ENCODE results near the gene OR2AG1. TPM values are rescaled to one million over a fixed set of nuclear protein-coding genes. Genes with fewer than 3 reads are reported as not detected.

OR2AG1 gene
- polyA plus RNA-seq, 1 of the 3 experiments (the other 2 are of a cell fraction) = not detected

DNA sequence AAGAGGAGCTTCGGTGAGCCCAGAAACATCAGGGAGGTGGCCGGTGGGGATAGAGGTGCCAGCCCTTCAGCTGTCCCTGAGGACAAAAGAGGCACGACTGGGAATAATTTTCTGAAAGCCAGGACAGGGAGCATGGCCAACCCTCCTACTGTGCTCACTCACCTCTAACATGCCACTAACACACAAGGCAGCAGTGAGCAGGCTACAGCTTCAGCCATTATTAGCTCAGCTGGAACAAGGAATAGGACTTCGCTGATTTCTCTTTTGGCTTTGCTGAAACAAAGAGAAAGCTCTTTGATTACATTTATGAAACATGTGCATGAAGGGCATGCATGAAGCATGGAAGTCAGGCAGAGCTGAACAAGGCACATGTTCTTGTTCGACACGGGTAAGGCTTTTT is 50.5 kb downstream of the OR2AG1 start:
- Histone ChIP-seq H3F3A (replicated peaks; ENCODE audit: insufficient read depth) (no peaks in the 10 kb centered on the region), H3K4me2 (no peak overlapping the region), H3K79me2 (ENCODE audit: insufficient read depth) (no peaks in the 10 kb centered on the region), H3K9me3 (no peaks in the 10 kb centered on the region), H3K4me3 (ENCODE audit: low read depth in 2 of 2, low read length in 1 of 2) (no peak overlapping the region), H3K36me3 (replicated peaks in 1 of 2; ENCODE audit: control insufficient read depth in 1 of 2, insufficient read depth in 2 of 2, low read length in 1 of 2) (no peaks in the 10 kb centered on the region), H3K27me3 (ENCODE audit: insufficient read depth) (no peaks in the 10 kb centered on the region), H2AFZ (ENCODE audit: low read depth) (no peak overlapping the region), H3K9ac (no peak overlapping the region), H3K4me1 (ENCODE audit: control insufficient read depth in 1 of 2, insufficient read depth in 2 of 2, low read depth in 1 of 2, low read length in 1 of 2) (no peaks in the 10 kb centered on the region), H4K20me1 (ENCODE audit: insufficient read depth) (no peaks in the 10 kb centered on the region), H3K27ac (ENCODE audit: low read depth in 2 of 2, low read length in 1 of 2) (no peak overlapping the region), H3K9me2 (no peaks in the 10 kb centered on the region)
- TF ChIP-seq NRF1 (IDR thresholded peaks at IDR 0.05; ENCODE audit: low read depth, low read length) (no peak), USF2 (IDR thresholded peaks at IDR 0.05; ENCODE audit: borderline replicate concordance, low read depth, low read length) (no peak), TCF12 (IDR thresholded peaks at IDR 0.05) (no peak), RCOR1 (IDR thresholded peaks at IDR 0.05; ENCODE audit: low read length) (no peak), RFX5 (IDR thresholded peaks at IDR 0.05; ENCODE audit: low read length) (no peak), EZH2phosphoT487 (IDR thresholded peaks at IDR 0.05; ENCODE audit: borderline replicate concordance, low read depth) (no peak), ELF1 (IDR thresholded peaks at IDR 0.05) (no peak), YY1 (IDR thresholded peaks at IDR 0.05; ENCODE audit: low read depth) (no peak), EP300 (IDR thresholded peaks at IDR 0.05; ENCODE audit: borderline replicate concordance in 1 of 2, low read depth in 1 of 2, low read length in 1 of 2) (no peak), JUND (IDR thresholded peaks at IDR 0.05) (no peak), CHD2 (IDR thresholded peaks at IDR 0.05; ENCODE audit: low read length, partially characterized antibody) (no peak), SIN3A (IDR thresholded peaks at IDR 0.05; ENCODE audit: borderline replicate concordance, low read depth, low read length) (no peak), TEAD4 (IDR thresholded peaks at IDR 0.05; ENCODE audit: borderline replicate concordance, insufficient read depth) (no peak), RXRA (IDR thresholded peaks at IDR 0.05; ENCODE audit: borderline replicate concordance, low read depth) (no peak), NFIC (IDR thresholded peaks at IDR 0.05; ENCODE audit: borderline replicate concordance) (no peak), GABPA (IDR thresholded peaks at IDR 0.05; ENCODE audit: low read depth) (no peak)
- TF ChIP-seq, protein P1, sequence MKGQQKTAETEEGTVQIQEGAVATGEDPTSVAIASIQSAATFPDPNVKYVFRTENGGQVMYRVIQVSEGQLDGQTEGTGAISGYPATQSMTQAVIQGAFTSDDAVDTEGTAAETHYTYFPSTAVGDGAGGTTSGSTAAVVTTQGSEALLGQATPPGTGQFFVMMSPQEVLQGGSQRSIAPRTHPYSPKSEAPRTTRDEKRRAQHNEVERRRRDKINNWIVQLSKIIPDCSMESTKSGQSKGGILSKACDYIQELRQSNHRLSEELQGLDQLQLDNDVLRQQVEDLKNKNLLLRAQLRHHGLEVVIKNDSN (IDR thresholded peaks at IDR 0.05; ENCODE audit: borderline replicate concordance, low read depth) = no peak
- 6% methylated on average over 6 of the region's 6 CpGs for WGBS (ENCODE audit: low lambda C conversion rate)
- CTCF ChIA-PET = interaction anchor here (1.1 to 2.6 kb wide), 3 partner anchors 9 to 76 kb away, joined by 3 to 10 read pairs (median 3); no protein-coding TSS in a partner anchor
- POLR2A ChIA-PET = no interaction called here
- no peak for DNase-seq

DNA sequence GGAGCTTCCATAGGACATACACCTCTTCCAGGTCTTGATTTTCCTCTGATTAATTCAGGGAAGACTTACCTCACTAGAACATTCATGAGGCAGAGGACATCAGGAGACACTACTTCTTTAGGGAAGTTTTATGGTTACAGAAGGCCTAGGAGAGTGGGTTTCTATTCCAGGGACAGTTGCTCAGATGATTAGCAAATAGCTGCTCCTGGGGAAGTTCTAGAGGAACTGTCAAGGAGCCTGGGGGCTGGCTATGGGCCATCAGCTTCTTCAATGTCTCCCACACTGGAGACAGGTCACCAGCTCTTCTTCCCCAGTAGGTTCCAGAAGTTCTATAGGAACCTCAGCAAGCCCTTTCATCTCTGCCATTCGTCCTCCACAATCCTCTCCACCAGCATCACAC is 51.2 kb downstream of the OR2AG1 start:
- DNase-seq = no peak
- Histone ChIP-seq H3F3A (replicated peaks; ENCODE audit: insufficient read depth) (no peaks in the 10 kb centered on the region), H3K9me3 (no peaks in the 10 kb centered on the region), H3K79me2 (ENCODE audit: insufficient read depth) (no peaks in the 10 kb centered on the region), H3K27ac (ENCODE audit: low read depth in 2 of 2, low read length in 1 of 2) (no peak overlapping the region), H3K4me3 (ENCODE audit: low read depth in 2 of 2, low read length in 1 of 2) (no peak overlapping the region), H3K27me3 (ENCODE audit: insufficient read depth) (no peaks in the 10 kb centered on the region), H3K4me2 (no peak overlapping the region), H3K9ac (no peak overlapping the region), H2AFZ (ENCODE audit: low read depth) (no peak overlapping the region), H3K4me1 (ENCODE audit: control insufficient read depth in 1 of 2, insufficient read depth in 2 of 2, low read depth in 1 of 2, low read length in 1 of 2) (no peaks in the 10 kb centered on the region), H3K9me2 (no peaks in the 10 kb centered on the region), H3K36me3 (replicated peaks in 1 of 2; ENCODE audit: control insufficient read depth in 1 of 2, insufficient read depth in 2 of 2, low read length in 1 of 2) (no peaks in the 10 kb centered on the region), H4K20me1 (ENCODE audit: insufficient read depth) (no peaks in the 10 kb centered on the region)
- CTCF ChIA-PET = interaction anchor here (0.6 to 2.6 kb wide), 4 partner anchors 9 to 608 kb away, joined by 3 to 10 read pairs (median 3); no protein-coding TSS in a partner anchor
- POLR2A ChIA-PET = no interaction called here
- 6% methylated on average over 1 of the region's 1 CpG for WGBS (ENCODE audit: low lambda C conversion rate)
- TF ChIP-seq EP300 (IDR thresholded peaks at IDR 0.05; ENCODE audit: borderline replicate concordance in 1 of 2, low read depth in 1 of 2, low read length in 1 of 2) = no peak
- no peak for TF ChIP-seq TEAD4 (IDR thresholded peaks at IDR 0.05; ENCODE audit: borderline replicate concordance, insufficient read depth)
- TF ChIP-seq, protein P2, sequence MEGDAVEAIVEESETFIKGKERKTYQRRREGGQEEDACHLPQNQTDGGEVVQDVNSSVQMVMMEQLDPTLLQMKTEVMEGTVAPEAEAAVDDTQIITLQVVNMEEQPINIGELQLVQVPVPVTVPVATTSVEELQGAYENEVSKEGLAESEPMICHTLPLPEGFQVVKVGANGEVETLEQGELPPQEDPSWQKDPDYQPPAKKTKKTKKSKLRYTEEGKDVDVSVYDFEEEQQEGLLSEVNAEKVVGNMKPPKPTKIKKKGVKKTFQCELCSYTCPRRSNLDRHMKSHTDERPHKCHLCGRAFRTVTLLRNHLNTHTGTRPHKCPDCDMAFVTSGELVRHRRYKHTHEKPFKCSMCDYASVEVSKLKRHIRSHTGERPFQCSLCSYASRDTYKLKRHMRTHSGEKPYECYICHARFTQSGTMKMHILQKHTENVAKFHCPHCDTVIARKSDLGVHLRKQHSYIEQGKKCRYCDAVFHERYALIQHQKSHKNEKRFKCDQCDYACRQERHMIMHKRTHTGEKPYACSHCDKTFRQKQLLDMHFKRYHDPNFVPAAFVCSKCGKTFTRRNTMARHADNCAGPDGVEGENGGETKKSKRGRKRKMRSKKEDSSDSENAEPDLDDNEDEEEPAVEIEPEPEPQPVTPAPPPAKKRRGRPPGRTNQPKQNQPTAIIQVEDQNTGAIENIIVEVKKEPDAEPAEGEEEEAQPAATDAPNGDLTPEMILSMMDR (IDR thresholded peaks at IDR 0.05) = no peak
- TF ChIP-seq, protein P3, sequence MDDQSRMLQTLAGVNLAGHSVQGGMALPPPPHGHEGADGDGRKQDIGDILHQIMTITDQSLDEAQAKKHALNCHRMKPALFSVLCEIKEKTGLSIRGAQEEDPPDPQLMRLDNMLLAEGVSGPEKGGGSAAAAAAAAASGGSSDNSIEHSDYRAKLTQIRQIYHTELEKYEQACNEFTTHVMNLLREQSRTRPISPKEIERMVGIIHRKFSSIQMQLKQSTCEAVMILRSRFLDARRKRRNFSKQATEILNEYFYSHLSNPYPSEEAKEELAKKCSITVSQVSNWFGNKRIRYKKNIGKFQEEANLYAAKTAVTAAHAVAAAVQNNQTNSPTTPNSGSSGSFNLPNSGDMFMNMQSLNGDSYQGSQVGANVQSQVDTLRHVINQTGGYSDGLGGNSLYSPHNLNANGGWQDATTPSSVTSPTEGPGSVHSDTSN (IDR thresholded peaks at IDR 0.05) = no peak
- TF ChIP-seq ZBTB33 (IDR thresholded peaks at IDR 0.05; ENCODE audit: borderline replicate concordance, low read depth) = no peak
- TF ChIP-seq SMC3 (IDR thresholded peaks at IDR 0.05; ENCODE audit: low read depth, low read length) = no peak
- TF ChIP-seq, protein P1 (IDR thresholded peaks at IDR 0.05; ENCODE audit: borderline replicate concordance, low read depth) = no peak
- no peak for TF ChIP-seq MXI1 (IDR thresholded peaks at IDR 0.05; ENCODE audit: low read depth, low read length)
- TF ChIP-seq GABPA (IDR thresholded peaks at IDR 0.05; ENCODE audit: low read depth) = no peak
